Choroid plexus epithelial cell (primary cell): ENCODE data around the gene AGT.

ENCODE experiments used
- DNase-seq: peaks from one replicate; pipeline ENCODE4 v3.0.0-alpha.2; 2010; ENCODE audit warnings: low read depth
- H3K4me3 ChIP-seq: 2 replicates; pipeline ENCODE4 v1.5.1; 2011; ENCODE audit warnings: low read depth, mild to moderate bottlenecking, control low read depth, low read length, moderate library complexity
- TF ChIP-seq, protein P1 (sequence below): conservative IDR thresholded peaks from 2 replicates; pipeline ENCODE4 v1.5.1; 2011; ENCODE audit warnings: low read depth, mild to moderate bottlenecking, control low read depth, inconsistent platforms, low read length, moderate library complexity

Gene AGT

DNA sequence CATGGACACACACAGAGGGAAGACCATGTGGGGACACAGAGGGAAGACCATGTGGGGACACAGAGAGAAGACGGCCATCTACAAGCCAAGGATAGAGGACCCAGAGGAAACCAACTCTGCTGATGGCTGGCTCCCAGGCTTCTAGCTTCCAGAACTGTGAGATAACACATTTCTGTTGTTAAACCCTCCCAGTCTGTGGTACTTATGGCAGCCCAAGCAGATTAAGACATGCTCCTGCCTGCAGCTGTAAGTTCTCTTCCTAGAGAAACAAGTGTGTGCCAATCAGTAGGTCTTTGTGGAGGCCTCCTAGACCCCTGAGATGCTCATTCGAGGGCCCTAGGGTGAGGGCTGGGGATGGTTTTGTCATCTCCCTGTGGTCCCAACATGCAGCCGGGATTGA is 2.7 kb downstream of the AGT start:
- no peak overlapping the region for H3K4me3 ChIP-seq
- TF ChIP-seq, protein P1, sequence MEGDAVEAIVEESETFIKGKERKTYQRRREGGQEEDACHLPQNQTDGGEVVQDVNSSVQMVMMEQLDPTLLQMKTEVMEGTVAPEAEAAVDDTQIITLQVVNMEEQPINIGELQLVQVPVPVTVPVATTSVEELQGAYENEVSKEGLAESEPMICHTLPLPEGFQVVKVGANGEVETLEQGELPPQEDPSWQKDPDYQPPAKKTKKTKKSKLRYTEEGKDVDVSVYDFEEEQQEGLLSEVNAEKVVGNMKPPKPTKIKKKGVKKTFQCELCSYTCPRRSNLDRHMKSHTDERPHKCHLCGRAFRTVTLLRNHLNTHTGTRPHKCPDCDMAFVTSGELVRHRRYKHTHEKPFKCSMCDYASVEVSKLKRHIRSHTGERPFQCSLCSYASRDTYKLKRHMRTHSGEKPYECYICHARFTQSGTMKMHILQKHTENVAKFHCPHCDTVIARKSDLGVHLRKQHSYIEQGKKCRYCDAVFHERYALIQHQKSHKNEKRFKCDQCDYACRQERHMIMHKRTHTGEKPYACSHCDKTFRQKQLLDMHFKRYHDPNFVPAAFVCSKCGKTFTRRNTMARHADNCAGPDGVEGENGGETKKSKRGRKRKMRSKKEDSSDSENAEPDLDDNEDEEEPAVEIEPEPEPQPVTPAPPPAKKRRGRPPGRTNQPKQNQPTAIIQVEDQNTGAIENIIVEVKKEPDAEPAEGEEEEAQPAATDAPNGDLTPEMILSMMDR: no peak
- DNase-seq: no peak

DNA sequence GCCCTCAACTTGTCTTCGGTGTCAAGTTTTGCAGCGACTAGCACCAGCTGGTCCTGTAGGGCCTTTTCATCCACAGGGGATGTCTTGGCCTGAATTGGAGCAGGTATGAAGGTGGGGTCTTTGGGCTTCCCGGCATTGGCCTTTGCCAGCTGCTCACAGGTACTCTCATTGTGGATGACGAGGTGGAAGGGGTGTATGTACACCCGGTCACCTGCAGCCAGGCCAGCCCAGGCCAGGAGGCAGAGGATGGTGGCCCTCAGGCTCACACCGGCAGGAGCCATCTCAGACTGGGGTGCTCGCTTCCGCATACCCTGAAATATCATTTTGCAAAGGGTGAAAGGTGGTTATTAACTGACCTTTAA is 3.4 kb downstream of the AGT start:
- no peak for DNase-seq
- TF ChIP-seq, protein P1: no peak
- H3K4me3 ChIP-seq: no peak overlapping the region

DNA sequence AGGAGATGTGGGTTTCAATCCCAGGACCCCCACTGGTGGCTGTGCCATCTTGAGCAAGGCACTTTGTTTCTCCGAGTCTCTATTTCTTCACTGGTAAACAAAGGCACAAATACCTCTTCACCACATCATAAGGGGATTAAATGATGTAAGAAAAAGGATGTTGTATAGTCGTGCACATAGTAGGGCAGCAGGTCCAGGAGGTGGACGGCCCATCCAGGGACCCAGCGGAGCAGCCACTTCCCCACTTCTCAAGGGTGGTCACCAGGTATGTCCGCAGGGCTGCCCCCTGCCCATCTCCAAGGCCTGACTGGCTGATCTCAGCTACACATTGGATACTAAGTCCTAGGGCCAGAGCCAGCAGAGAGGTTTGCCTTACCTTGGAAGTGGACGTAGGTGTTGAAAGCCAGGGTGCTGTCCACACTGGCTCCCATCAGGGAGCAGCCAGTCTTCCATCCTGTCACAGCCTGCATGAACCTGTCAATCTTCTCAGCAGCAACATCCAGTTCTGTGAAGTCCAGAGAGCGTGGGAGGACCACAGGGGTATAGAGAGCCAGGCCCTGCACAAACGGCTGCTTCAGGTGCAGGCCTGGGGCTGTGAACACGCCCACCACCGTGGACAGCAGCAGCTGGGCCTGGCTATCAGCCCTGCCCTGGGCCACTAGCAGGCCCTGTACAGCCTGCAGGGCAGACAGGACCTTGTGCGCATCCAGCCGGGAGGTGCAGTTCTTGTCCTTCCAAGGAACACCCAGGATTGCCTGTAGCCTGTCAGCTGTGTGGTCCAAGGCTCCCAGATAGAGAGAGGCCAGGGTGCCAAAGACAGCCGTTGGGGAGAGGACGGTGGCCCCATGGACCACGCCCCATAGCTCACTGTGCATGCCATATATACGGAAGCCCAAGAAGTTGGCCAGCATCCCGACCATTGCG is 4.0 kb downstream of the AGT start:
- TF ChIP-seq, protein P1: no peak
- DNase-seq: no peak
- H3K4me3 ChIP-seq: no peak overlapping the region

DNA sequence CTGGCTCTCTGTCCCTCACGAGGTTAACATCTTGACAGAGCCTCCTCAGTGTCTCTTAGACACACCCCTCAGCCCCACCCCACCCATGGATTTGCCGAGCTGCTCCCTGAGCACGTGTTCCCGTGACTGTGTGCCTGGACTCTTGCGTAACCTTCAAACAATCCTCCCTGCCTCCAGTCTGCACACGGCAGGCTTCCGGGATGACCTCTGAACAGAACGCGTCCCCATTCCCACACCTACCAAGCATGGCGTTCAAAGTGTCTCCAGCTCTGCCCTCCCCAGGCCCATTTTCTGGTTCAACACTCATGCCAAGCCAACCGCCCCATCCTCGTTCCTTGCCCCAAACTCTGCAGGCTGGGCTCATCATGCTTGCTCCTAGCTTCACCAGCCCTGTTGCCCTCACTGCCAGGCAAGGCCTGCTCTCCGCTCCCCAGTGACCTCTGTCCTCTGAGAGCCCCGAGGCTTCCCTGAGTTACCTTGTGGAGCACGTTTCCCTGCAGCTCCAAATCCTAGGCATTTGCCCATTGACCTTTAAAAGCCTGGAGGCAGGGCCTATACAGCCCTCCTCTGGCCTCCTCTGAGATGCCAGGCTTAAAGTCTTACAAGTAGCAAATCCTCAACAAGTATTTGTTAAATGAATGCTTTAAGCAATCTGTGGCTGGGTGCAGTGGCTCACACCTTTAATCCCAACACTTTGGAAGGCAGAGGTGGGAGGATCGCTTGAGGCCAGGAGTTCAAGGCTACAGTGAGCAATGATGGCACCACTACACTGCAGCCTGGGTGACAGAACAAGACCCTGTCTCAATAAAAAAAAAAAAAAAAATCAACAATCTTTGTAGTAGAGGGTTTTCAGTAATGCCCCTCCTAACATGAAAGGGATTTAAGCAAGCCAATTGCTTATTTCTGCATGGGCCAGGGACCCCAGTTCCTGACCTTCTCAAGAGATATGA is 5.0 kb downstream of the AGT start:
- no peak overlapping the region for H3K4me3 ChIP-seq
- DNase-seq: no peak
- TF ChIP-seq, protein P1: no peak

DNA sequence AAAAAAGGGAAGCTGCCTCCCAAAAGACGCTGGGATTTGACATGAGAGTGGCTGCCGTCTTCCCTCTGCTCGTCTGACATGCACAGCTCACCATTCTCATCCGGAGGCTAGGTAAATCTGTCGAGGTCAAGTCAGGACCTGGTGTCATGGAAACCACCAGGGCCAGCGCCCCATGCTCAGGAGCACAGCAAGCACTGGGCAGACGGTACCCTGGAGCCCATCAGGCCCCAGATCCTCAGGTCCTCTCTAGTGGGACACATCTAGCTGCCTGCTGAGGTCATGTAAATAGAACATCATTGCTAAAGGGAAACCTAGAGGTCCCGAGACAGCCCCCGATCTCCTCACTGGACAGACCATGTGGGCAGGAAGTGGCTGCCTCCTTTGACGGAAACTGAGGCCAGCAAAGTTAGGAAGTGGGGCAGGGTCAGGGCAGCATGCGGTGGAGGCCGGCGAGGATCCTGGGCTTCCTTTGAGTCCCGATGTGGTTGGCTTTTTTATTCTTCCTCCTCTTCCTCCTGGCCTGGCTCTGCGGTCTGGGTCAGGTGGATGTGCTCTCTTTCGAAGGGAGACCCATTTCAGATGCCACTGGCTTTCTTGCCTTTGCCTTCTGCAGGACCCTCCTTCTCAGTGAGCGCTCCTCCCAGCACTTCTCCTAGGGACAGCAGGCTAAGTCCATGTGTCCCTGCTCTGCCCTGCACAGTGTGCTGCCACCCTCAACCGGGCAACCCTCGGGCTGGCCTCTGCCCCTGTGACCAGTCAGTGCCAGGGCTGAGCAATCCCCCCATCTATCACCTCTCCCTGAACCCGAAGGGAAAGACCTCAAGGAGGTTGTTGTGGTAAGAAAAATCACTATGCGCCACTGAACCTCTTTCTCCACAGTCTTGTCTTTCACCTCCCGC is 5.9 kb downstream of the AGT start:
- TF ChIP-seq, protein P1: no peak
- no peak overlapping the region for H3K4me3 ChIP-seq
- no peak for DNase-seq

DNA sequence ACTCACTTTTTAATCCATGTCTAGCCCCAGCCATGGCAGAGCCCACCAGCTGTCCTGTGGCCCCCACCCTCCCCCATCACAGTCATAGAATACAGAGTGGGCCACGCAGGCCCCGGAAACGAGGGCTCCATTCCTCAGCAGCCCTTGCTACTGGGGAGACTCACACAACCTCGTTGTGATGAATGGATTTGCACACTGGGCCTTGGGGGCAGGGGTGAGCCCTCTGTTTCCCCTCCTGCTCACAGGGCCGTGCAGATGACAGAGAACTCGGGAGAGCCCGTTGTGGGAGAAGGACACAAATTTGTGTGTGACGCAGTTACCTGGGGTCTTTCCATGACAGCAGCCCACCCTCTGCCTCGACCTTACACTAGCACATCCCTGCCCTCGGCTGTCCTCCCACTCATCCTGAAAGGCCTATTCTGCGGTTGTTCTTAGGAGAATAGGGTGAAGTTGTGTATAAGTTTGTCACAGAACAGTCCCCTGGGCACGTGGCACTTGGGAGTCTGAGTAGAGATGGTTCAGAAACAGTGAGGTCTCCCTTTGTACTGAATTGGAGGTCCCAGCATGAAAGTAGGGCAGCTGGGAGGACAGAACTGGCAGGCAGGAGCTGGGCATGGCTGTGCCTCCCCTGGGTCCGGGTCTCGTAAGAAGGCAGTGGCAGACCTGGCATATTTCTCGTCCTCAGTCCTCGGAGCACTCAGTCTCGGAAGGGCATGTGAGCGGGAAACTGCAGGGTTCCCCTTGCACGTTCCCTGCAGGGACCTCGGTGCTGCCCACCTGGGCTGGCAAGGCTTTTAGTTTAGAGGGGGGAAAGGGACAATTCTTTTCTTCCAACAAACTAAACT is 6.8 kb downstream of the AGT start:
- no peak for DNase-seq
- TF ChIP-seq, protein P1: no peak
- no peak overlapping the region for H3K4me3 ChIP-seq
